Cerebellar cortex (tissue), 1 donor: Measurements from ENCODE around the gene RBMS1.
"Not testable (repeated sequence)": the region's sequence is repeated elsewhere in the genome, so short reads cannot be mapped to it uniquely, and the experiment has no call there.

Source experiments
- DNase-seq: peaks from one replicate; pipeline ENCODE4 v3.0.0-alpha.2; 2015; ENCODE audit warnings: low spot score

Gene RBMS1

GRCh38 chr2:160501370-160501769, 7.8 kb upstream of the RBMS1 start:
- no peak for DNase-seq

DNA sequence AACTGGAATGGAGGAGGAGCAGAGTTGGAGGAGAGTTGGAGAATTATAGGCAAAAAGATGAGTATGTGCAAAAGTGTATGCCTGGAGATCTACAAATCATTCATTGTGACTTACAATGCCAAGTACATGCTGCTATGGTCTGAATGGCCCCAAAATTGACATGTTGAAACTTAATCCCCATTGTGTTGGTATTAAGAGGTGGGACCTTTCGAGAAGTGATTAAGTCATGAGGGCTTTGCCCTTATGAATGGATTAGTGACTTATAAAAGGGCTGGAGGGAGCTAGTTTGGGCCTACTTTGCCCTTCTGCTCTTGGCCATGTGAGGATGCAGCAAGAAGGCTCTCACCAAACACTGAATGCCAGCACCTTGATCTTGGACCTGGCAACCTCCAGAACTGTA, 6.3 kb upstream of the RBMS1 start:
- no peak for DNase-seq

DNA sequence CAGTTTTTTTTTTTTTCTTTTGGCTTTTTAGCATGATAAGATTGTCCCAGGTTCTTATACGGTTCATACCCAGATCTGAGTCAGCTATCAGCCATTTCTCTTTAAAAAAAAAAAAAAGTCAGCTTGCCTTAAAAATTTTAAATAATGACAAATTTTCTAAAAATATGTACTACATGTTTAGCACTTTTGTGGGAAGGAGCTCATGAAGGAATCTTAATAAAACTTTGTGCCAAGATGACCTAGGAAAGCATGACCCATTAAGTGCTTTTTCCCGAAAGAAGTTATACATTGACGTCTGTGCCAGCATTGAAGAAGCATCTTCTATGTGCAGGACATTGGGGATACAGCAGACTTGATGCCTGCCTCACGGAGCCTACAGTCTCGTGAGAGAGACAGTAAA, 4.5 kb upstream of the RBMS1 start:
- DNase-seq = no peak

DNA sequence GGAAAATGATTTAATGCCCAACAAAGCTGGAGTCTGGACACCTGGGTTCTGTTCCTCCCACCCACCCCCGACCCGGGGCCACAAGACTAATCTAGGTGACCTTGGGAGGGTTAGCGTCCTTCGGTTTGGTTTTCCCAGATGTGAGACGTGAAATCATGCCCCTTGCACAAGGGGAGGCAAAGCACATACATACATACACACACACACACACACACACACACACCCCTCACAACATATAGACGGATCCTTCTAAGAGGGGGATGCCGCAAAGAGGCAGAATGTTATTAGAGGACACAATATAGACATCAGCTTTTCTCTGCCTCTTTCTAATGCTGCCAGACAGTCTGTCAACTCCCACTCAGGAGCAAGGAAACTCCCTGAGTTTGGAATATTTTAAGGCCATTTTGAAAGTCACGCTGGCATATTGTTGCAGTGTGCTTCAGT, 616 bp upstream of the RBMS1 start:
- DNase-seq = no peak

DNA sequence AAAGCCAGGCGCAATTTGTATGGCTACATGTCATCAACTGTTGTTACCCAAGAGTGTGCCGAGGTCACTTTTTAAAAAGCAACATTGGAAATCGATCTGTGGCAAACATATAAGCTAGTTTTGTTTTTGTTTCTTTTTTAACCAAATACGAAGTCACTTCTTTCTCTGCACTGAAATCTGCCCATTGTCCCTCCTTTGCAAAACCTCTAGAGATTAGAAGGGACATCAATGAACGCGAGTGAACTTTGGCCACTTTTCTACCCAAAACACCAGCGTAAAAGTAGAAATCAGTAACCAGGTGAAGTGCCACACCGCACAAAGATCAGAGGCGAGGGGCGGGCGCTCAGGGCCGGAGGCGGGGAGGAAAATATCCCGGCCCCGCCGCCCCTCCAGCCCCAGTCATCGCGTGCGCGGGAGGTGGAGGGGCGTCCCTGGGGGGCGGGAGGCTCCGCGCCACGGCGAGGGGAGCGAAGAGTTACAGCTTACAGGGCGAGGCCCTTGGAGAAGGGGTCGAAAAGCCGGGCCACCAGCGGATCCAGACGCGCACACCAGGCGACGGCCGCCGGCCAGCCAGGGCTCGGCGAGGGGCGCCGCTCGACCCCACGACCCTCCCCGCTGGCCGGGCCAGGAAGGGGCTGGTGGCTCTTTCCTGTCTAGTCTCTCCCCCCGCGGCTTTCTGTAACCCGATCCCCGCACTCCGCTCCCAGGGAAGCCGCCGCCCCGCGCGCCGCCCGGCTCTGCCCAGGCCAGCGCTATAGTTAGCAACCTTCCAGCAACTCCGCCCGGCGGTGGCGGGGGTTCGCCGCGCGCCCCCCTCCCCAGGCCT, 993 bp downstream of the RBMS1 start:
- DNase-seq = no peak

- no peak for DNase-seq
Measured at GRCh38 chr2:160491911-160492371, 1.7 kb downstream of the RBMS1 start.

DNA sequence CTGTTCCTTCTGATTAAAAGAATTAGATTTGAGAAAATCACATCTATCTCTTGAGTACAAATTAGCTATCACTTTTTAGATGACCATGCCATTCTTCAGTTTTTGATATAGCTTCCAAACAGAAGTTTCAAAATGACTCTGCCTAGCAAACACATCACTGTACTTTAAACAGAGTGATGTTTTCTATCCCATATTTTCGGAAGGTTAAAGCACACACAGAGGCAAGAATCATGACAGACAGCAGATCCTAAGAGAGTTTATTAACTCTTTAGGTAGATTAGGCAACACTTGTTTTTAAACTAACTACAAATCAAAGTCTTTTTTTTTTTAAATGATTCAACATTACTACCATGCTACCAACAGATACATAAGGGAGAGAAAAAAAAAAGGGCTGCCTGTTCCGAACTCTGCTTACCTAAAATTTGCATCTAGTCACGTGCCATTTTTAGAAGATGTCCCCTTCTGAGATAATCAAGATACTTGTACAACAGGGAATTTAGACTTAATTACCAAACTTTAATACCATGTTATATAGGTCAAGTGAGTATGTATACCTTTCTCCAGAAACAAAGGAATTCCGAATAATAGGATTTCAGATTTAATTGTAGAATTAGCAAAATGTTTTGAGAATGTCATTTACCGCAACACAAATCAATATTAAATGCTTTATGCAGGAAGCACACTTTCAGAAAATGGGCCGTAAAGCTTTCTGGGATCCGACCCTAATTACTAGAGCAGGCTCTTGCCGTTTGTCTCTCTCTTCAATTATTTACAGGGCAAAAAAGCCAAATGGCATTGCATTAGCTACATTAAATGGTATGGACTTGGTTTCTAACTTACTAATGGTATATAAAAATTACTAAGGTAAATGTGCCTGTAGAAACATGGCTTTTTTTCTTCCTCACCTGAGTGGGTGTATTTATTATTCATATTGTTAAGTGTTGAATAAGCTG, 2.6 kb downstream of the RBMS1 start:
- DNase-seq = no peak

DNA sequence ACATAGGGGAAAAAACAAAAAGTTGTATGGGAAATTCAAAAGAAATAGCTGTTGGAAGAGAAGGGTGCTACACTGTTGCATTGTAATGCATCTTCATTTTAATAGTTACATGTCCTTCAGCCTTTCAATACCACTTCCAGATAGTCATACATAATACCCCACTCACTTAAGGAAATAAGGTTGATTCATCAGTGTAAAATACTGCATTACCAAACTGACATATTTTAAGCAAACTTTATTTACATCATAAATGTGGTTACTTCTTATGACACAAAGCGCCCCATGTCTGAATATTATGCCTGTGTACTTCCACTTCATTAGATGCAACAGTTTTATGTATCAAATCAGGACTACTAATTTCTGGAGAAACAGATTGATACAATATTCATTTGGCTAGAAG, 4.5 kb downstream of the RBMS1 start:
- DNase-seq = no peak

DNA sequence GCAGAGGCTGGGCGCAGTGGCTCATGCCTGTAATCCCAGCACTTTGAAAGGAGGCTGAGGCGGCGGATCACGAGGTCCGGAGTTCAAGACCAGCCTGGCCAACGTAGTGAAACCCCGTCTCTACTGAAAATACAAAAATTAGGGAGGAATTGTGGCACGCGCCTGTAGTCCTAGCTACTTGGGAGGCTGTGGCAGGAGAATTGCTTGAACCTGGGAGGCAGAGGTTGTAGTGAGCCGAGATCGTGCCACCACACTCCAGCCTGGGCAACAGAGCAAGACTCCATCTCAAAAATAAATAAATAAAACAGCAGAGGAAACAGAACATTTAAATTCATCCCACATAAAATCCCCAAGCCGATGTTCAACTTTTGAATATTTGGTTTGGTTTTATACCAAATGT, 5.3 kb downstream of the RBMS1 start:
- DNase-seq = not testable (repeated sequence)

- DNase-seq = no peak
Measured at GRCh38 chr2:160486341-160486740, 7.3 kb downstream of the RBMS1 start.

DNA sequence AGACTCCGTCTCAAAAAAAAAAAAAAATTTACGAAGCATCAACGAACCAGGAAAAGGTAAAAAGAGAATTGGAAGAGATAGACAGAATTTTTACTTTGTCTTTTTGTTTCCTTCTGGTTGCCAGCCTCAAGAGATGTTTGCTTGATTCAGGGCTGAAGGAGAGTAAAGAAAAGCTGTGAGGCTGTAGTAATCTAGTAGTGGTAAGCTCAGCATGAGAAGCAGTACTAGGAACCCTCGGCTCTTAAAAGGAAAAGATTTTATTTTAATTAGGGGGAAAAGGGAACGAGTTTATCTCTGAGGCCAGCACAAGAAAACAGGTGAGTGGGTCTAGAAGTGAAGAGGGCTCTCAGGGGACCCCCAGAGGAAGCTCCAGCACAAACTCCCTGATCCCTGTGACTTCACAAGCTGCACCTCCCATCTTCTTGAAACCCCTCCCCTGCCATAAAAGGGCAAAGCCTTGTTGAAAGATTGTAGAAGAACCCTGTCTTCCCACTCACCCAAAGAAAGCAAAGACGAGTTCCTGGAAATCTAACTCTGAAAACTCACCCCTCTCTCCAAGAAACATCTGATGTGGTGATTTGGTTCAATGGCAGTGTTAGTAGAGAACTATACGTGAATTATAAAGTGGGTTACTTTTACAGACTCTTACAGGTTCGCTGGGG, 8.6 kb downstream of the RBMS1 start:
- DNase-seq = no peak

GRCh38 chr2:160482673-160483072, 10.9 kb downstream of the RBMS1 start:
- DNase-seq = no peak

DNA sequence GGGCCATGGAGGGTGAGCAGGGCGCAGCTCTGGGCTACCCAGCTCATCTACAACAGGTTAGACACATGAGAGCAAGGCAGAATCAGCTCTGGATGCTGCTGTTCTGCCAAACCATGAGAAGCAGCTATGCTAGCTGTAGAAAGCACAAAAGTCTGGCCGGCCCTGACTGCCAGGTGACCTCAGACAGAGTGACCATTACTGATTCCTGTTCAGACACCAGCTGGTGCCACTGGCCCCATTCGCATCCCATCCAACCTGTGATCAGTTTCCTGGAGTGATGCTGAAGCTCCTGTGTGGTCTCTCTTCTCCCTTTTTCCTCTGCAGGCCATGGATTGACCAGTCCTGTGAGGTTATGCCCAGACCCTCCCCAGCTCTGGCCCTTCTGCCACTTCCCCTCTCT, 14.3 kb downstream of the RBMS1 start:
- DNase-seq = no peak

- DNase-seq = no peak
Measured at GRCh38 chr2:160478660-160479059, 14.9 kb downstream of the RBMS1 start.

- no peak for DNase-seq
Measured at GRCh38 chr2:160477032-160477431, 16.6 kb downstream of the RBMS1 start.

GRCh38 chr2:160474891-160475787, 18.5 kb downstream of the RBMS1 start:
- no peak for DNase-seq

DNA sequence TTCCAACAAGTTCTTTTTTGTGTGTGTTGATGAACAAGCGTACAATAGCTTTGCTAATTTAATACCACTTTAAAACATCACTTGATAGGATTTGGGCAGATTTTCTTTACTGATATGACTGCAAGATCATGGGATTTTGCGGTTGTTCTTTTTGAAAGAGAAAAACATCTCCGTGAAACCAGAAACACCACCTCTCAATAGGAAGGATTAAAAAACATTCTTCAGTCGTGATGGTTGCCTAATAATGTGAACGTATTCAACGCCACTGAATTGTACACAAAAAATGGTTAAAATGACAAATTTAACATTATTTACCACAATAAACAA, 19.3 kb downstream of the RBMS1 start:
- no peak for DNase-seq

DNA sequence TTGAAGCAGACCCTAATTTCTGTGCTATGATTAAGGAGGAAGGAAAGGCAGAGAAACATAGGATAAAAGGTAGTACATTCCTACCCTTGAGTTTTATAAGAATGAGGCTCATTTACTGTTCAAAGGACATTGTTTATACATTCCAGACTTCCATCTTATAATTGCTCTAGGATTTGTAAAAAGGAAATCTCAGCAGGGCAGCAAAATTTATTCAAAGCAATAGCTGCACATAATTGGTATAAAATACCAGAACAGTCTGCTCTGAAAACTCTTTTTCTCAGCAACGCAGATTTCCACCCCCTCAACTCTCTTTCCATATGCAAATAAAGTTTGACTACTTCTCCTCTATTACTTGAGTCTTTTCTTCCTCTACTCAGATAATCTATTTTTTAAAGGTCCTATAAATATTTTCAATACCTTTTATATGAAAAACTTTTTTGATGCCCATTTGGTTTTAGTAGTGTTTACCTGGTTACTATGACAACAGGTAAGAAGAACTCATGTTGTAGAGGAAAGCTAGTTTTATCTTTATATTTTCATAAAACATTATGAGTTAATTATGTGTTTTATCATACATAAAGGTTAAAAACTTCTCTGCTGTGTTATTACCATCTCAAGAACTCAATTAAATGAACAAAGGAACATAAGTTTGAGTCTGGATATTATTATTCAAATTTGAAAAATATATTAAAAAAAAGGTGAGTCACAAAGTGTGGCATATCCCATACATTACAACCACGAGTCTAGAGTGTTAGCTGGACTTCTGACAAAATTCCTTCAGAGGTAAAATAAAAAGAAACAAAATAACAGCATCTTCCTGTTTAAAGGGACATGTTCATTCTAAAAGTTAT, 19.9 kb downstream of the RBMS1 start:
- DNase-seq = no peak

DNA sequence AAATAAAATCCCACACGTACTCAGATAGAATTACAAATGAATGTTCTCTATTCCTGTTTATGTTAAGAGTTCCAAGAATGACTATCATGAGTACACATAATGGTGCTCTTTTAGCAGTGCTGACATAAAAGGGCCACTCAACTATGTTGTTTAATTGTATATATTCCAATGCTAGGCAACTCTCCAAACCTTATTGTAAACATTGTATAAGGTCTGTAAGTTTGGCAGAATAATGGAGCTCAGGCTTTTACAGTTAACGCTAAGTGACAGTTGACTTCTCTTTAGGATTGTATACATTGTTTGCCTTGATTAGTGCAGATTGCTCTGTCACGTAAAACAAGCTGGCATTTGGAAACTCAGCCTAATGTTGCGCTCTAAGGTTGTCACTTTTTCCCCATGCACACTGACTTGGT, 20.8 kb downstream of the RBMS1 start:
- no peak for DNase-seq

GRCh38 chr2:160471950-160472349, 21.7 kb downstream of the RBMS1 start:
- DNase-seq = no peak
